CD4-positive, alpha-beta T cell treated with Interleukin-4 for 1 hour (primary cell): ENCODE measurements around the gene PDZD2.
"Not testable (repeated sequence)": the region's sequence is repeated elsewhere in the genome, so short reads cannot be mapped to it uniquely, and the experiment has no call there.

Experiments used
- DNase-seq, 2 donors: peaks; one replicate each; pipeline ENCODE4 v3.0.0-alpha.2; 2020 to 2022

The PDZD2 gene

GRCh38 chr5:31698673-31699072 lies 59.7 kb downstream of the PDZD2 start:
- no peak for DNase-seq

GRCh38 chr5:31701642-31702299 lies 62.8 kb downstream of the PDZD2 start:
- no peak for DNase-seq

GRCh38 chr5:31702712-31703111 lies 63.8 kb downstream of the PDZD2 start:
- no peak for DNase-seq

- no peak for DNase-seq
Measured at GRCh38 chr5:31703757-31704156, 64.8 kb downstream of the PDZD2 start.

- DNase-seq, result no peak
Measured at GRCh38 chr5:31706186-31706585, 67.3 kb downstream of the PDZD2 start.

GRCh38 chr5:31707329-31707728 lies 68.4 kb downstream of the PDZD2 start:
- DNase-seq, result no peak

- no peak for DNase-seq
Measured at GRCh38 chr5:31708089-31708488, 69.2 kb downstream of the PDZD2 start.

GRCh38 chr5:31711363-31711762 lies 72.4 kb downstream of the PDZD2 start:
- no peak for DNase-seq

GRCh38 chr5:31711935-31712592 lies 73.1 kb downstream of the PDZD2 start:
- DNase-seq, result no peak

- no peak for DNase-seq
Measured at GRCh38 chr5:31717561-31717960, 78.6 kb downstream of the PDZD2 start.

GRCh38 chr5:31720004-31720403 lies 81.1 kb downstream of the PDZD2 start:
- DNase-seq, result no peak

- DNase-seq, result no peak
Measured at GRCh38 chr5:31720811-31721345, 81.9 kb downstream of the PDZD2 start.

- no peak for DNase-seq
Measured at GRCh38 chr5:31722111-31722510, 83.2 kb downstream of the PDZD2 start.

GRCh38 chr5:31725996-31726395 lies 87.1 kb downstream of the PDZD2 start:
- DNase-seq, result no peak

GRCh38 chr5:31726952-31727351 lies 88.0 kb downstream of the PDZD2 start:
- no peak for DNase-seq

- no peak for DNase-seq
Measured at GRCh38 chr5:31728039-31728438, 89.1 kb downstream of the PDZD2 start.

- not testable (repeated sequence) for DNase-seq
Measured at GRCh38 chr5:31728806-31729205, 89.9 kb downstream of the PDZD2 start.

GRCh38 chr5:31730139-31730538 lies 91.2 kb downstream of the PDZD2 start:
- no peak for DNase-seq

- peak in 1 of 2 donors; percentile 7 for DNase-seq
Measured at GRCh38 chr5:31731016-31731415, 92.1 kb downstream of the PDZD2 start.

- DNase-seq, result no peak
Measured at GRCh38 chr5:31731710-31732301, 92.9 kb downstream of the PDZD2 start.

GRCh38 chr5:31732821-31733220 lies 93.9 kb downstream of the PDZD2 start:
- DNase-seq, result not testable (repeated sequence)

- DNase-seq, result no peak
Measured at GRCh38 chr5:31733371-31733770, 94.4 kb downstream of the PDZD2 start.

GRCh38 chr5:31736127-31736526 lies 97.2 kb downstream of the PDZD2 start:
- DNase-seq, result no peak

- DNase-seq, result no peak
Measured at GRCh38 chr5:31738199-31738598, 99.3 kb downstream of the PDZD2 start.
